ENCODE data around the gene TRAM2. TPM values are rescaled to one million over a fixed set of nuclear protein-coding genes. Genes with fewer than 3 reads are reported as not detected.

The TRAM2 gene
- total RNA-seq, 1 experiment from 2014 or later = 21.3 TPM

- Histone ChIP-seq H3K27ac (ENCODE audit: low read depth, low read length) (no peak overlapping the region), H3K4me3 (replicated peaks in 1 of 2; ENCODE audit: low read depth in 1 of 2, low read length in 2 of 2) (no peak overlapping the region), H2AFZ (ENCODE audit: low read depth, low read length, poor library complexity, severe bottlenecking) (no peak overlapping the region), H3K9me2 (ENCODE audit: insufficient read depth) (no peaks in the 10 kb centered on the region), H3K36me3 (ENCODE audit: control insufficient read depth in 1 of 2, insufficient read depth in 2 of 2, low read length in 2 of 2) (no peaks in the 10 kb centered on the region), H4K20me1 (ENCODE audit: insufficient read depth) (no peaks in the 10 kb centered on the region), H3K9ac (ENCODE audit: low read length) (no peak overlapping the region), H3K79me2 (ENCODE audit: insufficient read depth, low read length) (no peaks in the 10 kb centered on the region), H3K4me1 (ENCODE audit: control insufficient read depth in 1 of 2, insufficient read depth in 2 of 2, low read length in 2 of 2) (no peaks in the 10 kb centered on the region), H3K27me3 (ENCODE audit: insufficient read depth, low read length) (no peaks in the 10 kb centered on the region), H3K4me2 (ENCODE audit: low read length) (no peak overlapping the region), H3K9me3 (ENCODE audit: control insufficient read depth in 1 of 2, insufficient read depth in 1 of 2, low read depth in 1 of 2, low read length in 2 of 2) (no peaks in the 10 kb centered on the region)
- TF ChIP-seq REST (IDR thresholded peaks at IDR 0.05; ENCODE audit: low read depth) (no peak), POLR2A (IDR thresholded peaks at IDR 0.05; ENCODE audit: borderline replicate concordance, extremely low read depth, insufficient read depth, insufficient read length) (no peak), EZH2phosphoT487 (IDR thresholded peaks at IDR 0.05; ENCODE audit: borderline replicate concordance) (no peak), EGR1 (IDR thresholded peaks at IDR 0.05; ENCODE audit: low read depth) (no peak), ATF3 (IDR thresholded peaks at IDR 0.05) (no peak), EZH2 (IDR thresholded peaks at IDR 0.05) (no peak)
- TF ChIP-seq, protein P1, sequence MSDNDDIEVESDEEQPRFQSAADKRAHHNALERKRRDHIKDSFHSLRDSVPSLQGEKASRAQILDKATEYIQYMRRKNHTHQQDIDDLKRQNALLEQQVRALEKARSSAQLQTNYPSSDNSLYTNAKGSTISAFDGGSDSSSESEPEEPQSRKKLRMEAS (IDR thresholded peaks at IDR 0.05) = no peak
- BruUV-seq (replicated peaks) = no TSS peak
- ChIA-PET RAD21 (ENCODE audit: low non-redundant PET in 1 of 2, low total read pairs in 2 of 2, uncharacterized antibody in 2 of 2, unreplicated experiment in 2 of 2) (no interaction called here), POLR2A (no interaction called here), CTCF (no interaction called here)
- intact Hi-C loops (cut with micrococcal nuclease) = no loop called here
- DNase-seq (ENCODE audit: low read depth, low spot score) (no peak), ATAC-seq (no peak)
Observed at GRCh38 chr6:52621631-52622030, 44.8 kb upstream of the TRAM2 start.

DNA sequence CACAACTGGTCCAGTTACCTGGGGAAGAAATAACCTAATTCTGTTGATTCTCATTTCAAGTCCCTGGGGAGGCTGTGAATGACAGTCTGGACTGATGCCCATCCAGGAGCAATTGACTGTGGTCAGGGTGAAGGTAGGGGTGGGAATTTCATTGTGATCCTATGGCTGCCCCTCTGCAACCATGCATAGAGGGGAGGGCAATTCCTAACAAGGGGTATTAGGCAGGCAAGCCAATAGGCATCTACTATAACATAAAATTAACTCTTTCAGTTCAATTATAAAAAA is 44.0 kb upstream of the TRAM2 start:
- no peaks in the 10 kb centered on the region for H4K20me1 ChIP-seq (ENCODE audit: insufficient read depth)
- no peaks in the 10 kb centered on the region for H3K79me2 ChIP-seq (ENCODE audit: insufficient read depth, low read length)
- RAD21 ChIA-PET (ENCODE audit: low non-redundant PET in 1 of 2, low total read pairs in 2 of 2, uncharacterized antibody in 2 of 2, unreplicated experiment in 2 of 2) = no interaction called here
- no peak overlapping the region for H3K4me3 ChIP-seq (replicated peaks in 1 of 2; ENCODE audit: low read depth in 1 of 2, low read length in 2 of 2)
- no peaks in the 10 kb centered on the region for H3K27me3 ChIP-seq (ENCODE audit: insufficient read depth, low read length)
- H3K9ac ChIP-seq (ENCODE audit: low read length) = no peak overlapping the region
- CTCF ChIA-PET = no interaction called here
- no peaks in the 10 kb centered on the region for H3K36me3 ChIP-seq (ENCODE audit: control insufficient read depth in 1 of 2, insufficient read depth in 2 of 2, low read length in 2 of 2)
- DNase-seq (ENCODE audit: low read depth, low spot score) (no peak), ATAC-seq (no peak)
- H3K9me3 ChIP-seq (ENCODE audit: control insufficient read depth in 1 of 2, insufficient read depth in 1 of 2, low read depth in 1 of 2, low read length in 2 of 2) = no peaks in the 10 kb centered on the region
- POLR2A ChIA-PET = no interaction called here
- no TSS peak for BruUV-seq (replicated peaks)
- intact Hi-C loops (cut with micrococcal nuclease) = no loop called here
- no peak overlapping the region for H2AFZ ChIP-seq (ENCODE audit: low read depth, low read length, poor library complexity, severe bottlenecking)
- no peak overlapping the region for H3K4me2 ChIP-seq (ENCODE audit: low read length)
- no peak overlapping the region for H3K27ac ChIP-seq (ENCODE audit: low read depth, low read length)
- no peaks in the 10 kb centered on the region for H3K9me2 ChIP-seq (ENCODE audit: insufficient read depth)
- TF ChIP-seq YY1 (IDR thresholded peaks at IDR 0.05; ENCODE audit: extremely low read depth, insufficient replicate concordance, low read depth, low read length) = no peak
- no peak for TF ChIP-seq REST (IDR thresholded peaks at IDR 0.05; ENCODE audit: low read depth)
- TF ChIP-seq POLR2A (IDR thresholded peaks at IDR 0.05; ENCODE audit: borderline replicate concordance, extremely low read depth, insufficient read depth, insufficient read length) = no peak
- TF ChIP-seq SP1 (IDR thresholded peaks at IDR 0.05; ENCODE audit: low read depth) = no peak
- TF ChIP-seq ZFX (IDR thresholded peaks at IDR 0.05) = no peak
- TF ChIP-seq SRF (IDR thresholded peaks at IDR 0.05; ENCODE audit: low read depth) = no peak
- no peaks in the 10 kb centered on the region for H3K4me1 ChIP-seq (ENCODE audit: control insufficient read depth in 1 of 2, insufficient read depth in 2 of 2, low read length in 2 of 2)
